ENCODE measurements around the gene NKAIN2. TPM values are rescaled to one million over a fixed set of nuclear protein-coding genes. Genes with fewer than 3 reads are reported as not detected.

Gene NKAIN2
- not detected for total RNA-seq

DNA sequence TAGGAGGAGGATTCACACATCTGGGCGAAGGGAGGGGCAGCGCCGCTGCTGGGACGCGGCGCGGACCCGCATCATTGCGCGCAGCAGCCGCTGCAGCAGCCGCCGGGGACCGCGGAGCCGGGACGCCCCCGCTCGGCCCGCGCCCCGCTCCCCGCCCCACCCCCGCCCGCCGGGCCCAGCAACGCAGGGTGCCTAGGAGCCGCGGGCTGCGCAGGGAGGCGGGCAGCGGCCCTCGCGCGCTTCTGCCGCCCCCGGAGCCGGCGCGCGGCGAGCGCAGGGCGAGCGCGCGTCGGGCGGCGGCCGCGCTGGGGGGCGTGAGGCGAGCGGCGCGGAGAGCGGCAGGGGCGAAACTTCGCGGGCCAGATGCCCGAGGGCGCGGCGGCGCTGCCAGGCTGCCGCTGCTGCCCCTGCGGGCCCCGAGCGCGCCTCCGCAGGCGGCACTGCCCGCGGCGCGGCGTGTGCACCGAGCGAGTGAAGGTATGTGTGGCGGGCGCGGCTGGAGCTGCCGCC is at the start of gene NKAIN2:
Gene NKAIN2, plus strand, starts transcription at position 362 of the 510 bp plus-strand sequence.
- Mint-ChIP-seq H3K9me3 (ENCODE audit: low read depth) (no peaks in the 10 kb centered on the region), H3K27me3 (peaks cover 38% of the 10 kb centered on the region), H3K36me3 (ENCODE audit: low read depth) (no peaks in the 10 kb centered on the region), H3K27ac (no peak within 1 kb of the TSS), H3K4me3 (peak within 1 kb of the TSS; percentile 47), H3K4me1 (peaks cover 12% of the 10 kb centered on the region)
- POLR2A ChIA-PET: no interaction called here
- intact Hi-C loops (cut with DNase I, micrococcal nuclease): loop anchor here (2.0 to 10.0 kb wide), 3 partner anchors 991 to 1051 kb away; no protein-coding TSS in a partner anchor
- no peak for DNase-seq
- peak; percentile 38 for ATAC-seq
- CTCF ChIA-PET: no interaction called here

- ATAC-seq (no peak), DNase-seq (no peak)
- Mint-ChIP-seq H3K36me3 (ENCODE audit: low read depth) (no peaks in the 10 kb centered on the region), H3K4me1 (no peaks in the 10 kb centered on the region), H3K27ac (no peak overlapping the region), H3K27me3 (no peaks in the 10 kb centered on the region), H3K9me3 (ENCODE audit: low read depth) (no peaks in the 10 kb centered on the region), H3K4me3 (no peak overlapping the region)
- intact Hi-C loops (cut with DNase I, micrococcal nuclease): no loop called here
- ChIA-PET POLR2A (no interaction called here), CTCF (no interaction called here)
Observed at GRCh38 chr6:123759472-123759871, 44.2 kb upstream of the NKAIN2 start.

- Mint-ChIP-seq H3K4me1 (no peaks in the 10 kb centered on the region), H3K36me3 (ENCODE audit: low read depth) (no peaks in the 10 kb centered on the region), H3K4me3 (no peak overlapping the region), H3K27ac (no peak overlapping the region), H3K27me3 (no peaks in the 10 kb centered on the region), H3K9me3 (ENCODE audit: low read depth) (no peaks in the 10 kb centered on the region)
- intact Hi-C loops (cut with DNase I, micrococcal nuclease): no loop called here
- POLR2A ChIA-PET: no interaction called here
- ATAC-seq (no peak), DNase-seq (no peak)
- CTCF ChIA-PET: no interaction called here
Observed at GRCh38 chr6:123763904-123764303, 39.8 kb upstream of the NKAIN2 start.

DNA sequence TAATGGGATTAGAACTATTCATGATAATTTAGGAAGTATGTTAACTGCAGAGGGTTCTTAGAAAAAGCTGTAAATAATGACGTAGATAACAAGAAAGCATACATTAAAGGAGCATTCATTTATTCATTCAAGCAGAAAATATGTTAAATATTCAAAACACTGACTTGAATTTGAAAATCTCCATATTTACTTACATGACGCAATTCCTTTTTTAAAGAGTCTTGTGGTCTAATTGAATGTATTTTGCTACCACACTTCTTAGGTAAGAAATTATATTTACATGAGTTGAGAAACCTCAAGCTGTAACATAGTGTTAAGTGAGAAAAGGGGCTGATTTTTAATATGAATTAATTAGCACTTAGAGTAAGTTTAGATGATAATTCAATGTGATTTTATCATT is 38.9 kb upstream of the NKAIN2 start:
- no peak for ATAC-seq
- Mint-ChIP-seq H3K9me3 (ENCODE audit: low read depth) (no peaks in the 10 kb centered on the region), H3K36me3 (ENCODE audit: low read depth) (no peaks in the 10 kb centered on the region), H3K27ac (no peak overlapping the region), H3K4me3 (no peak overlapping the region), H3K4me1 (no peaks in the 10 kb centered on the region), H3K27me3 (no peaks in the 10 kb centered on the region)
- ChIA-PET POLR2A (no interaction called here), CTCF (no interaction called here)
- intact Hi-C loops (cut with DNase I, micrococcal nuclease): no loop called here
- no peak for DNase-seq

DNA sequence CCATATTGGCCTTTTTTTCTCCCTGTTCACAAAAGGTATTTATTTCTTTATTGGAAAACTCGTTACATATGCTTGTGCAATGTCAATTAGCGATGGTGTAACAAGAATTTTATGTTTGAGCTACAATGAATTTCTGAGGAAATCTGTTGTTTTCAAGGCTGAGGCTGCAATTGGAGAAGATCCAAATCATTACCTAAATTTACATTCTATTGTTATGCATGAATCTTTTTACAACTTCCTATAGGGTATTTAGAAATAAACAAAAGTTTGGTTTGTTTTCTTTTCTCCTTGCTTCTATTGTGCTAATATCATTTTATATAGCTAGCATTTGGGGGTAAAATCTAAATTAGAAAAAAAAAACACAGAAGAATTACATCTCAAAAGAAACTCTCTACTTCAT is 34.7 kb upstream of the NKAIN2 start:
- intact Hi-C loops (cut with DNase I, micrococcal nuclease): no loop called here
- Mint-ChIP-seq H3K36me3 (ENCODE audit: low read depth) (no peaks in the 10 kb centered on the region), H3K27me3 (no peaks in the 10 kb centered on the region), H3K9me3 (ENCODE audit: low read depth) (no peaks in the 10 kb centered on the region), H3K27ac (no peak overlapping the region), H3K4me3 (no peak overlapping the region), H3K4me1 (no peaks in the 10 kb centered on the region)
- no peak for ATAC-seq
- ChIA-PET POLR2A (interaction anchor here (0.7 kb wide), 1 partner anchor 178 kb away, joined by 3 read pairs; no protein-coding TSS in a partner anchor), CTCF (no interaction called here)
- DNase-seq: no peak

- POLR2A ChIA-PET: interaction anchor here (0.7 kb wide), 1 partner anchor 177 kb away, joined by 3 read pairs; no protein-coding TSS in a partner anchor
- intact Hi-C loops (cut with DNase I, micrococcal nuclease): no loop called here
- CTCF ChIA-PET: no interaction called here
- H3K27ac Mint-ChIP-seq: no peak overlapping the region
- ATAC-seq (no peak), DNase-seq (no peak)
- H3K9me3 Mint-ChIP-seq (ENCODE audit: low read depth): no peaks in the 10 kb centered on the region
- no peaks in the 10 kb centered on the region for H3K36me3 Mint-ChIP-seq (ENCODE audit: low read depth)
- H3K27me3 Mint-ChIP-seq: no peaks in the 10 kb centered on the region
- H3K4me1 Mint-ChIP-seq: no peaks in the 10 kb centered on the region
- no peak overlapping the region for H3K4me3 Mint-ChIP-seq
Observed at GRCh38 chr6:123769431-123769830, 34.2 kb upstream of the NKAIN2 start.

GRCh38 chr6:123770247-123770949 is 33.3 kb upstream of the NKAIN2 start:
- intact Hi-C loops (cut with DNase I, micrococcal nuclease): no loop called here
- Mint-ChIP-seq H3K4me3 (no peak overlapping the region), H3K27ac (no peak overlapping the region), H3K4me1 (no peaks in the 10 kb centered on the region), H3K9me3 (ENCODE audit: low read depth) (no peaks in the 10 kb centered on the region), H3K27me3 (no peaks in the 10 kb centered on the region), H3K36me3 (ENCODE audit: low read depth) (no peaks in the 10 kb centered on the region)
- POLR2A ChIA-PET: no interaction called here
- DNase-seq (no peak), ATAC-seq (no peak)
- CTCF ChIA-PET: no interaction called here

- no peaks in the 10 kb centered on the region for H3K36me3 Mint-ChIP-seq (ENCODE audit: low read depth)
- POLR2A ChIA-PET: no interaction called here
- no peaks in the 10 kb centered on the region for H3K4me1 Mint-ChIP-seq
- no peaks in the 10 kb centered on the region for H3K9me3 Mint-ChIP-seq (ENCODE audit: low read depth)
- intact Hi-C loops (cut with DNase I, micrococcal nuclease): no loop called here
- ATAC-seq: no peak
- no peak overlapping the region for H3K27ac Mint-ChIP-seq
- no peak for DNase-seq
- CTCF ChIA-PET: no interaction called here
- H3K4me3 Mint-ChIP-seq: no peak overlapping the region
- no peaks in the 10 kb centered on the region for H3K27me3 Mint-ChIP-seq
Observed at GRCh38 chr6:123771126-123771525, 32.5 kb upstream of the NKAIN2 start.

GRCh38 chr6:123777563-123777962 is 26.1 kb upstream of the NKAIN2 start:
- H3K36me3 Mint-ChIP-seq (ENCODE audit: low read depth): no peaks in the 10 kb centered on the region
- H3K9me3 Mint-ChIP-seq (ENCODE audit: low read depth): no peaks in the 10 kb centered on the region
- ChIA-PET CTCF (interaction anchor here (1.2 kb wide), 1 partner anchor 25 kb away, joined by 3 read pairs; no protein-coding TSS in a partner anchor), POLR2A (no interaction called here)
- H3K4me3 Mint-ChIP-seq: no peak overlapping the region
- H3K27me3 Mint-ChIP-seq: no peaks in the 10 kb centered on the region
- intact Hi-C loops (cut with DNase I, micrococcal nuclease): no loop called here
- no peak overlapping the region for H3K27ac Mint-ChIP-seq
- no peak for DNase-seq
- no peaks in the 10 kb centered on the region for H3K4me1 Mint-ChIP-seq
- no peak for ATAC-seq

DNA sequence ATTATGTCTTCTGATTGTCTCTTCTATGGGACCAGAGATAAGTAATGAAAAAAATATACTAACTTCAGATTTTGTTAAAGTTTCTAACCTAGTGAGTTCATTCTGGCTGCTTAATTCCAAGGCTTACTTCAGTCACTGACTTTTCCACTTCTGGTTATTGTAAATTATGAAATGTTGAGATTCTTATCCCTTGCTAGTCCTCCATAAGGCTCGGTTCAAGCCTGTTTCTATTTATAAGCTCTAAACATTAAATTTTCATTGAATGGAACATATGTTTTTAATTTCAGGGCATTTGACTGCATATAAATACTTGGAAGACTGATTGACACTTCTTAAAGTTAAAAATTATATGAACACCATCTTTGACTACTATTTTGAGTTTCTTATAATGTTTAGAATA is 23.6 kb upstream of the NKAIN2 start:
- CTCF ChIA-PET: no interaction called here
- Mint-ChIP-seq H3K27ac (no peak overlapping the region), H3K9me3 (ENCODE audit: low read depth) (no peaks in the 10 kb centered on the region), H3K36me3 (ENCODE audit: low read depth) (no peaks in the 10 kb centered on the region), H3K4me1 (no peaks in the 10 kb centered on the region), H3K4me3 (no peak overlapping the region), H3K27me3 (no peaks in the 10 kb centered on the region)
- ATAC-seq: no peak
- POLR2A ChIA-PET: no interaction called here
- intact Hi-C loops (cut with DNase I, micrococcal nuclease): no loop called here
- no peak for DNase-seq

GRCh38 chr6:123784330-123784729 is 19.3 kb upstream of the NKAIN2 start:
- H3K27me3 Mint-ChIP-seq: peaks cover 7% of the 10 kb centered on the region
- H3K9me3 Mint-ChIP-seq (ENCODE audit: low read depth): no peaks in the 10 kb centered on the region
- ATAC-seq (no peak), DNase-seq (no peak)
- ChIA-PET POLR2A (no interaction called here), CTCF (no interaction called here)
- intact Hi-C loops (cut with DNase I, micrococcal nuclease): no loop called here
- no peak overlapping the region for H3K4me3 Mint-ChIP-seq
- no peak overlapping the region for H3K27ac Mint-ChIP-seq
- no peaks in the 10 kb centered on the region for H3K36me3 Mint-ChIP-seq (ENCODE audit: low read depth)
- H3K4me1 Mint-ChIP-seq: peaks cover 4% of the 10 kb centered on the region

DNA sequence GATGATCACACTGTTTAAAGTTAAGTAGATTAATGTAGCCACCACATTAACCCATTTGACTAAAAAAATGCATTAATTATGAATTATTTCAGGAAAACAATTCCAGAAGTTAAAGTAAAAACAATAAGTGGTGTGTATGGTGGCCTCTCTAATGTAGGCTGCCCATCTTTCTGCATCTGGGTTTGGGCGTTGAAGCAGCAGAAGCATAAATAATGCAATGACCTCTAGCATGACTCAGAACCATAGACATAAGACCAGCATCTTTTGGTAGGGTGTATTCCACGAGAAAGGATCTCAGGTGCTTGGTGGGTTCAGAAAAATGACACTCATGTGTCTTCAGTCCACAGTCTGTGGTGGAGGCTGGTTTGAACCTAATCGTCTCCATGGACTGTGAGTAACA is 18.6 kb upstream of the NKAIN2 start:
- ATAC-seq: no peak
- Mint-ChIP-seq H3K4me3 (no peak overlapping the region), H3K36me3 (ENCODE audit: low read depth) (no peaks in the 10 kb centered on the region), H3K27me3 (peaks cover 7% of the 10 kb centered on the region), H3K4me1 (peaks cover 4% of the 10 kb centered on the region), H3K27ac (no peak overlapping the region), H3K9me3 (ENCODE audit: low read depth) (no peaks in the 10 kb centered on the region)
- ChIA-PET POLR2A (no interaction called here), CTCF (no interaction called here)
- DNase-seq: no peak
- intact Hi-C loops (cut with DNase I, micrococcal nuclease): no loop called here

Measured in activated CD4-positive, alpha-beta T cell treated with anti-CD3 and anti-CD28 coated beads for 36 hours (primary cell).